ENCODE data around the gene PI3.

DNA sequence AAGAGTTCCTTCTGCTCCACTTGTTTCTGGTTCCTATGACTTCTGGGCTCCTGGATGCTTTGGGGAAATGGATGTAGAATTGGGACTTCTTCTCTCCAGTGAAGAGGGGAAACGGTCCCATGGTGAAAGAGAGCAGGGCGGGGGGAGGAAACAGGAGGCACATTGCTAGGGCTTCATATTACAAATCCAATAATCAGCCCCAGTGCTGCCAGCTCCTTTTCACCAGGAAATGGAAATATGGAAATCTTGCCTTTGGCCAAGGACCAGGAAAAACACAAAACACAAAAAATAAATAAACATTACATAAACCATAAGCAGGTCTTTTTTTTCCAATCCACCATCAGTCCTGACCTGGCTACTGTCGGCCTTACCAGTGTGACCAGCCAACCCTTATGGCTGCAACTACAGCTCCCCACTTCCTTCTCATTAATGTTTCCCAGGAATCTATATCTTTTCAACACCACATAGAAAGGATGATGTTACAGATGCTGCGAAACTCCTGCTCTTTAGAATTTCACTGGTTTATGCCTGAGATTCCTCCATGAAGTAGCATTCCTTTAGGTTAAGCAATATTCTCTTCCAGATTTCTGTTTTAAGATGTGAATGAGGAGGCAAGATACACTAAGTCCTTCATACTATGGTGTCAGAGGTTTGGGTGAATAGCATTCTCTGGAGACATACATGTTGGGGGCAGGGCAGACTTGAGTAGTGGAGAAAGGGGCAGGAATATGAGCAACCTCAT, 2.0 kb downstream of the PI3 start:
- TF ChIP-seq, protein P1, sequence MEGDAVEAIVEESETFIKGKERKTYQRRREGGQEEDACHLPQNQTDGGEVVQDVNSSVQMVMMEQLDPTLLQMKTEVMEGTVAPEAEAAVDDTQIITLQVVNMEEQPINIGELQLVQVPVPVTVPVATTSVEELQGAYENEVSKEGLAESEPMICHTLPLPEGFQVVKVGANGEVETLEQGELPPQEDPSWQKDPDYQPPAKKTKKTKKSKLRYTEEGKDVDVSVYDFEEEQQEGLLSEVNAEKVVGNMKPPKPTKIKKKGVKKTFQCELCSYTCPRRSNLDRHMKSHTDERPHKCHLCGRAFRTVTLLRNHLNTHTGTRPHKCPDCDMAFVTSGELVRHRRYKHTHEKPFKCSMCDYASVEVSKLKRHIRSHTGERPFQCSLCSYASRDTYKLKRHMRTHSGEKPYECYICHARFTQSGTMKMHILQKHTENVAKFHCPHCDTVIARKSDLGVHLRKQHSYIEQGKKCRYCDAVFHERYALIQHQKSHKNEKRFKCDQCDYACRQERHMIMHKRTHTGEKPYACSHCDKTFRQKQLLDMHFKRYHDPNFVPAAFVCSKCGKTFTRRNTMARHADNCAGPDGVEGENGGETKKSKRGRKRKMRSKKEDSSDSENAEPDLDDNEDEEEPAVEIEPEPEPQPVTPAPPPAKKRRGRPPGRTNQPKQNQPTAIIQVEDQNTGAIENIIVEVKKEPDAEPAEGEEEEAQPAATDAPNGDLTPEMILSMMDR (IDR thresholded peaks at IDR 0.05; ENCODE audit: low read depth, low read length): no peak
- TF ChIP-seq EZH2phosphoT487 (IDR thresholded peaks at IDR 0.05; ENCODE audit: low read depth): no peak

All from OCI-LY3 (cell line).